ENCODE results near the gene SLC35G3. TPM values are rescaled to one million over a fixed set of nuclear protein-coding genes. Genes with fewer than 3 reads are reported as not detected.

The SLC35G3 gene
- total RNA-seq, 1 experiment from 2014 or later = not detected

- Histone ChIP-seq H3K4me3 (no peak within 1 kb of the TSS), H3K27ac (no peak within 1 kb of the TSS; the same call in 1 of the 2 replicates), H3K36me3 (no peaks in the 10 kb centered on the region), H3K4me1 (peaks cover 12% of the 10 kb centered on the region), H3K27me3 (peaks cover 4% of the 10 kb centered on the region; the same call in 1 of the 2 replicates), H3K9me3 (replicated peaks) (no peaks in the 10 kb centered on the region)
- DNase-seq = peak; percentile 29 to 35
Measured at GRCh38 chr17:35147375-35147905, 46.8 kb downstream of the SLC35G3 start, which contains the start of gene UNC45B. TSS of gene UNC45B (plus strand) at chr17:35147817. CDS start at chr17:35148264, 447 bp downstream.

DNA sequence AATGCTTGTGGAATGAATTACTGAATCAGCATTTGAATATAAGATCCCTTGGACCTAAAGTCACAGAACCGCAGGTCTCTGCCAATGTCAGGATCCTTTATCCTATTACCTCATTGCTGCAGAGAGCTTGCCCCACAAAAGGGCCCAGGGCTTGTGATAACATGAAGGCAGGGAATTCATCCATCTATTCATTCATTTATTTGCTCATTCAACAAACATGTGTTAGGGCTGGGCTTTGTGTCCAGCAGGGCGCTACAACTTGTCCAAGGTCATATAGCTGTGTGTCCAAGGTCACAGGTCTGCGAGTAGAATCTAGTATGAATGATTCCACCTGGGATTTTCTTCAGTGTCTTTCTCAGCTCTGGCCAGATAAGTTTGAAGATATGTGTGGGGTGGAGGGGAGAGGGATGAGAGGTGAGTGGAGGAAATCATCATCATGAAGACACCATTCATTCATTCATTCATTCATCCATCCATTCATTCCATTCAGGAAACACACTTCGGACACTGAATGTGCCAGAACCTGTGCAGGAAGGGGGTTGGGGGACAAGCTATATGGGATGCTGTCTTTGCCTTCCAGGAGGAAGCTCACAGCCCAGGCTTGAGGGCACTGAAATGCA, 47.9 kb downstream of the SLC35G3 start:
- no peaks in the 10 kb centered on the region for H3K36me3 ChIP-seq
- H3K9me3 ChIP-seq (replicated peaks) = no peaks in the 10 kb centered on the region
- no peak overlapping the region for H3K27ac ChIP-seq
- no peak for DNase-seq
- no peak overlapping the region for H3K4me3 ChIP-seq
- peaks cover 4% of the 10 kb centered on the region; the same call in 1 of the 2 replicates for H3K27me3 ChIP-seq
- H3K4me1 ChIP-seq = peaks cover 12% of the 10 kb centered on the region

- Histone ChIP-seq H3K9me3 (replicated peaks) (no peaks in the 10 kb centered on the region), H3K27me3 (peaks cover 4% of the 10 kb centered on the region; the same call in 1 of the 2 replicates), H3K36me3 (peaks cover 2% of the 10 kb centered on the region), H3K4me3 (no peak overlapping the region), H3K4me1 (peaks cover 18% of the 10 kb centered on the region), H3K27ac (no peak overlapping the region)
- DNase-seq = no peak
Measured at GRCh38 chr17:35144840-35145239, 49.4 kb downstream of the SLC35G3 start.

Other genes starting within 250 kb of the SLC35G3 start
- 0.46 and 0.79 TPM in 2 replicates for gene CCT6B, start 232.9 kb downstream of the SLC35G3 start, total RNA-seq (2014; rRNA removed; shearing (Covaris generic))
- gene ZNF830, start 232.9 kb downstream of the SLC35G3 start, total RNA-seq (2014; rRNA removed; shearing (Covaris generic)) = 22.4 and 25.4 TPM in 2 replicates
- gene LIG3, start 213.9 kb downstream of the SLC35G3 start, total RNA-seq (2014; rRNA removed; shearing (Covaris generic)) = 81.6 and 90.6 TPM in 2 replicates
- gene RFFL, start 130.7 kb downstream of the SLC35G3 start, total RNA-seq (2014; rRNA removed; shearing (Covaris generic)) = 10.9 and 13.7 TPM in 2 replicates
- gene RAD51D, start 74.5 kb downstream of the SLC35G3 start, total RNA-seq (2014; rRNA removed; shearing (Covaris generic)) = 8.2 and 9.7 TPM in 2 replicates
- not detected in 2 replicates for gene FNDC8, start 72.8 kb downstream of the SLC35G3 start, total RNA-seq (2014; rRNA removed; shearing (Covaris generic))
- gene NLE1, start 52.1 kb downstream of the SLC35G3 start, total RNA-seq (2014; rRNA removed; shearing (Covaris generic)) = 23.9 and 24.9 TPM in 2 replicates
- 0.24 and 0.51 TPM in 2 replicates for gene UNC45B, start 46.6 kb downstream of the SLC35G3 start, total RNA-seq (2014; rRNA removed; shearing (Covaris generic))
- gene SLFN5, start 48.7 kb upstream of the SLC35G3 start, total RNA-seq (2014; rRNA removed; shearing (Covaris generic)) = 1.5 and 2.5 TPM in 2 replicates
- 16.5 and 18.6 TPM in 2 replicates for gene SLFN11, start 179.2 kb upstream of the SLC35G3 start, total RNA-seq (2014; rRNA removed; shearing (Covaris generic))
- 16.3 and 19.0 TPM in 2 replicates for gene SLFN12, start 238.1 kb upstream of the SLC35G3 start, total RNA-seq (2014; rRNA removed; shearing (Covaris generic))